ENCODE data around the gene ABCC10. TPM values are rescaled to one million over a fixed set of nuclear protein-coding genes. Genes with fewer than 3 reads are reported as not detected.
A peak's percentile ranks its signal among the peaks of the same experiment; 100 is the strongest.
"Not testable (repeated sequence)": the region's sequence is repeated elsewhere in the genome, so short reads cannot be mapped to it uniquely, and the experiment has no call there.

The ABCC10 gene
- total RNA-seq, 6 donors from 2014 or later = 18.8 to 75.4 (median 34.2) TPM

DNA sequence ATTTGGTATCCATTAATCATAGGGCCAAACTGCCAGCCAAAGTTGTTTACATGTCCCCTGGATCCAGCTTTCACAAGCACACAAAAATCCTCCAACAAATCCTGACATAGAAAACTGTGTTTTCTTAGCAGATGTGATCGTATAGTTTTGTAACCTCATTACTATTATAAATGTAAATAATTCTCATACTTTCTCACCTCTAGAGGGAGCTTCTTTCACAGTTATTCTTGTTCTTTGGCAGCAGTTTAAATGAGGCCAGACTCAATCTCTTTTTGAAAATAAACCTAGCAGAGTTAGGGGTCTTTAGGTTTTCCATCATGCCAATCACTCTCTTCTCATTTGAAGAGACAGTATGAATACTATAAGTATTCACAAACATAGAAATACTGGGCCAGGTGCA lies 40.8 kb upstream of the ABCC10 start:
- Histone ChIP-seq H3K4me1 (peaks cover 0 to 18% (median 4%) of the 10 kb centered on the region in 4 donors), H3K9me3 (no peaks in the 10 kb centered on the region), H3K27me3 (no peaks in the 10 kb centered on the region), H3K27ac (no peak overlapping the region), H3K4me3 (no peak overlapping the region), H3K36me3 (no peaks in the 10 kb centered on the region)
- DNase-seq = no peak
- ATAC-seq (ENCODE audit: low FRiP score in 2 of 2) = peak in 1 of 2 donors; percentile 54
- no peak for TF ChIP-seq EP300 (IDR thresholded peaks at IDR 0.05)
- TF ChIP-seq, protein P1, sequence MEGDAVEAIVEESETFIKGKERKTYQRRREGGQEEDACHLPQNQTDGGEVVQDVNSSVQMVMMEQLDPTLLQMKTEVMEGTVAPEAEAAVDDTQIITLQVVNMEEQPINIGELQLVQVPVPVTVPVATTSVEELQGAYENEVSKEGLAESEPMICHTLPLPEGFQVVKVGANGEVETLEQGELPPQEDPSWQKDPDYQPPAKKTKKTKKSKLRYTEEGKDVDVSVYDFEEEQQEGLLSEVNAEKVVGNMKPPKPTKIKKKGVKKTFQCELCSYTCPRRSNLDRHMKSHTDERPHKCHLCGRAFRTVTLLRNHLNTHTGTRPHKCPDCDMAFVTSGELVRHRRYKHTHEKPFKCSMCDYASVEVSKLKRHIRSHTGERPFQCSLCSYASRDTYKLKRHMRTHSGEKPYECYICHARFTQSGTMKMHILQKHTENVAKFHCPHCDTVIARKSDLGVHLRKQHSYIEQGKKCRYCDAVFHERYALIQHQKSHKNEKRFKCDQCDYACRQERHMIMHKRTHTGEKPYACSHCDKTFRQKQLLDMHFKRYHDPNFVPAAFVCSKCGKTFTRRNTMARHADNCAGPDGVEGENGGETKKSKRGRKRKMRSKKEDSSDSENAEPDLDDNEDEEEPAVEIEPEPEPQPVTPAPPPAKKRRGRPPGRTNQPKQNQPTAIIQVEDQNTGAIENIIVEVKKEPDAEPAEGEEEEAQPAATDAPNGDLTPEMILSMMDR (IDR thresholded peaks at IDR 0.05) = peak in 2 of 6 experiments; percentile 23 to 41
- 21 to 49% methylated on average over 1 of the region's 1 CpG for WGBS, 2 donors

DNA sequence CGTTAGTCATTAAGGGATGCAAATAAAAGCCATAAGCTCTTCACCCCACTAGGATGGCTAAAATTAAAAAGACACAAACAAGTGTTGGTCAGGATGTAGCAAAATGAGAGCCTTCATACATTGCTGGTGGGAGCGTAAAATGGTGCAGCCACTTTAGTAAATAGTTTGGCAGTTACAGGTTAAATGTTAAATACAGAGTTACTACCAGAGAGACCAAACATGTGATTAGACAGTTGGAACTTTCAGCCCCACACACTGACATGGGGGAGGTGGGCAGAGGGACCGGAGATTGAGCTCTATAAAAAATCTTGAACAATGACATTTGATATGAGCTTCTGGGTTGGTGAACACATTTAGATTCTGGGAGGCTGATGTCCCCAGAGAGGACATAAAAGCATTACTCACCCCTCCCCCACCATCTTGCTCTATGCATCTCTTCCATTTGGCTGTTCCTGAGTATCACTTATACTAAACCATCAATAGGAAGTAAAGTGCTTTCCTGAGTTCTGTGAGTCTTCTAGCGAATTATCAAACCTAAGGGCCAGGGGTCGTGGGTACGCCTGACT lies 37.5 kb upstream of the ABCC10 start:
- Histone ChIP-seq H3K27ac (peak overlapping the region in 2 of 4 donors; percentile 48 to 54), H3K9me3 (no peaks in the 10 kb centered on the region), H3K36me3 (no peaks in the 10 kb centered on the region), H3K4me1 (peaks cover 0 to 18% (median 3%) of the 10 kb centered on the region in 4 donors), H3K27me3 (no peaks in the 10 kb centered on the region), H3K4me3 (no peak overlapping the region)
- TF ChIP-seq POLR2A (IDR thresholded peaks at IDR 0.05) (no peak), EP300 (IDR thresholded peaks at IDR 0.05) (no peak), POLR2AphosphoS5 (IDR thresholded peaks at IDR 0.05) (no peak)
- TF ChIP-seq, protein P1 (IDR thresholded peaks at IDR 0.05) = no peak
- ATAC-seq (ENCODE audit: low FRiP score in 2 of 2) = no peak
- DNase-seq = no peak
- 80 to 85% methylated on average over 6 of the region's 6 CpGs for WGBS, 2 donors

DNA sequence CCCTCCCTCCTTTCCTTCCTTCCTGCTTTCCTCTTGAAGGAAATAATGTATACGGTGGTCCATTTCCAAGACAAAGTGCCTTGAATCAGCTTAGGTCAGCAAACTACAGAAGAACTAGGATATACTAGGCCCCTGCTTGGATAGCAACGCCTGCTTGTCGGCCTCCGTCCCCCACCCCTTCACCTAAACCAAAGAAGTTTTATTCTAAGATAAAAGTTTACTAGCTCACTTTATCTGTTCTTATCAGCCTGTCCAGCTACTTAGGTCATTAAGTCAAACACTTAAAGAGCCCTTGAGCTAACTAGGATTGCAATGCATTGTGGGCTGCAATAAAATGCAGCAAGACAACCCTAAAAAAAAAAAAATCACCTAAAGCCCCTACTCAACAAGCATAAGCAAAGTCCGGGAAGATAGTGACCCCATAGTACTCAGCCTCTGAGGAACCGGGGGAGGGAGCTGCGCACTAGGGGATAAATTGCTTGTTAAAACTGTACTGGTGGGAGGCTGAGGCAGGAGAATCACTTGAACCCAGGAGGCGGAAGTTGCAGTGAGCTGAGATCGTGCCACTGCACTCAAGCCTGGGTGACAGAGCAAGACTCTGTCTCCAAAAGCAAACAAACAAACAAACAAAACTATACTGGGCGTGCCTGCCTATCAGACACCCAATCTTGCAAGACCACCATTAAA lies 36.4 kb upstream of the ABCC10 start:
- peak in 1 of 4 donors; percentile 17 for TF ChIP-seq POLR2A (IDR thresholded peaks at IDR 0.05)
- WGBS, 2 donors = 47 to 51% methylated on average over 10 of the region's 10 CpGs
- peak in 1 of 2 donors; percentile 67 for ATAC-seq (ENCODE audit: low FRiP score in 2 of 2)
- DNase-seq, H3K36me3 ChIP-seq, H3K9me3 ChIP-seq, H3K27me3 ChIP-seq: not testable (repeated sequence)
- Histone ChIP-seq H3K27ac (peak overlapping the region in 3 of 4 donors; percentile 37 to 54 (median 48)), H3K4me1 (peaks cover 0 to 24% (median 3%) of the 10 kb centered on the region in 4 donors), H3K4me3 (peak overlapping the region in 3 of 4 donors; percentile 14 to 38 (median 34))

DNA sequence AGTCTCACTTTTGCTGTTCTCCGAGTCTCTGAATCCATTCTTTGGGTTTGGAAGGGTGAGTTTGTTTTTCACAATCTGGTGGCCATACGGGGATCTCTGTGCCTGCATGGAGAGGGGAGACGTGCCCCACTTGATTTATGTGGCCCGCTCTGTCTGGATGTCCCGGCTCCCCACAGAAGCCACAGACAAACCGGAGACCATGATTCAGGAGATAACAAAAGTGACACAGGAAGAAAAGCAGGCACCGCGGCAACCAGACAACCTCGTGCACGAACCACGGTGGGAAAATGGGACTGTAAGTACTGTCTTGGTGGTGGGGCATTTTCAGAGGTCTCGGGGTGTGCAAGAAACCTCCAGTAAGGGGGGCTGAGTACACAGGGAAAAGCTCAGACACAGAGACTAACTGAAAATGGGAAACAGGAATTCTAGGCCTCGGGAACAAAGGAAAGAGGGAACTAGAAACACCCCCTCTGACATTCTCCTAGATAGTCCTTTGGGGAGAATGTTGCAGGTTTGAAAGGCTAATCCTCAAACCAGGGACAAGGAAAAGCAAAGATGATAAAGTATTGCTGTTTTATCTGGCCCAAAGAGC lies 35.8 kb upstream of the ABCC10 start:
- no peaks in the 10 kb centered on the region for H3K27me3 ChIP-seq
- WGBS, 2 donors = 39 to 41% methylated on average over 12 to 13 of the region's 13 CpGs
- H3K4me3 ChIP-seq = peak overlapping the region in 3 of 4 donors; percentile 14 to 38 (median 34)

DNA sequence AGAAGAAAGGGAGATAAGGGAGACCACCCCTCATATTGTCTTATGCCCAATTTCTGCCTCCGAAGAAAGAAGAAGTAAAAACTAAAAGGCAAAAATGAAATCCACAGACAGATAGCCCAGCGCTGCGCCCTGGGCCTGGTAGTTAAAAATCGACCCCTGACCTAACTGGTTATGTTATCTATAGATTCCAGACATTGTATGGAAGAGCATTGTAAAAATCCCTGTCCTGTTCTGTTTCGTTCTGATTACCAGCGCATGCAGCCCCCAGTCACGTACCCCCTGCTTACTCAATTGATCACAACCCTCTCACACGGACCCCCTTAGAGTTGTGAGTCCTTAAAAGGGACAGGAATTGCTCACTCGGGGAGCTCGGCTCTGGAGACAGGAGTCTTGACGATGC lies 34.2 kb upstream of the ABCC10 start:
- peak overlapping the region in 3 of 4 donors; percentile 14 to 38 (median 27) for H3K4me3 ChIP-seq
- H3K27me3 ChIP-seq = not testable (repeated sequence)

More for the DNA sequence above, 35.8 kb upstream of the ABCC10 start:
- H3K36me3 ChIP-seq = no peaks in the 10 kb centered on the region
- H3K9me3 ChIP-seq = no peaks in the 10 kb centered on the region
- H3K27ac ChIP-seq = peak overlapping the region in 3 of 4 donors; percentile 37 to 48 (median 47)
- ATAC-seq (ENCODE audit: low FRiP score in 2 of 2) (no peak), DNase-seq (no peak)
- TF ChIP-seq POLR2AphosphoS5 (IDR thresholded peaks at IDR 0.05) (no peak), EP300 (IDR thresholded peaks at IDR 0.05) (no peak), POLR2A (IDR thresholded peaks at IDR 0.05) (no peak)
- TF ChIP-seq, protein P1 (IDR thresholded peaks at IDR 0.05) = no peak
- H3K4me1 ChIP-seq = peaks cover 0 to 29% (median 3%) of the 10 kb centered on the region in 4 donors

More for the DNA sequence above, 34.2 kb upstream of the ABCC10 start:
- not testable (repeated sequence) for H3K36me3 ChIP-seq; ATAC-seq (ENCODE audit: low FRiP score in 2 of 2); DNase-seq; H3K27ac ChIP-seq; H3K9me3 ChIP-seq
- peaks cover 0 to 32% (median 3%) of the 10 kb centered on the region in 4 donors for H3K4me1 ChIP-seq
- 37 to 47% methylated on average over 11 of the region's 11 CpGs for WGBS, 2 donors

Data from upper lobe of left lung (tissue), 6 donors.